HCT116 (cell line): Measurements from ENCODE around the gene TRAIP. TPM values are rescaled to one million over a fixed set of nuclear protein-coding genes. Genes with fewer than 3 reads are reported as not detected.

Experiments
- ATAC-seq: fragments of 200-7000 bp; cut with Tn5 transposase; 2 replicates; pipeline ENCODE4 v1.9.1; 2020; ENCODE audit warnings: mild to moderate bottlenecking, moderate library complexity
- BruUV-seq: library from RNA; stranded (reverse); fragments of 400-500 nt; replicated peaks from 2 replicates; lab custom pipeline; 2021; lab: Mats Ljungman, UMichigan
- CTCF ChIA-PET: fragments of 300-600 bp; sonication (Branson Sonifier 250); formaldehyde crosslinking; loops from one replicate; lab custom pipeline; 2021; ENCODE audit warnings: antibody characterized with exemption; lab: Charles Lee
- POLR2A ChIA-PET: fragments of 300-600, 350-600 bp; sonication (Branson Sonifier 250); formaldehyde crosslinking; loops from one replicate; lab custom pipeline; 2021; ENCODE audit warnings: antibody characterized with exemption; lab: Charles Lee
- RAD21 ChIA-PET, 2 experiments: fragments of 300-600 bp; sonication (Branson Sonifier 250); formaldehyde crosslinking; loops; one replicate each; lab custom pipeline; 2023; ENCODE audit warnings: low total read pairs in 2 of 2; ENCODE audit not compliant: uncharacterized antibody in 2 of 2, unreplicated experiment in 2 of 2, low non-redundant PET in 1 of 2; lab: Charles Lee
- DNase-seq: peaks from one replicate; pipeline ENCODE4 v3.0.0-alpha.2; 2010; ENCODE audit warnings: low read depth, low spot score
- H2AFZ ChIP-seq: fragments of 200-600 bp; shearing (Covaris generic), sonication (generic); 2 replicates; pipeline ENCODE4 v1.6.1; 2017; ENCODE audit warnings: low read depth, mixed run types, mixed read lengths, antibody characterized with exemption, low read length; ENCODE audit not compliant: poor library complexity, severe bottlenecking
- H3K27ac ChIP-seq: 2 replicates; pipeline ENCODE4 v1.5.1; 2012; ENCODE audit warnings: low read depth, low read length
- H3K27me3 ChIP-seq: fragments of 200-600 bp; sonication (generic); 2 replicates; pipeline ENCODE4 v1.6.1; 2016; ENCODE audit warnings: mixed run types, low read length, mixed read lengths; ENCODE audit not compliant: insufficient read depth
- H3K36me3 ChIP-seq, 2 experiments: fragments of 200-500 bp in 1 of 2; fragments of 200-600 bp in 1 of 2; sonication (Bioruptor generic) in 1 of 2; sonication (generic) in 1 of 2; 2 replicates each; pipeline versions ENCODE4 v1.5.1 to v1.6.1; 2014 to 2016; ENCODE audit warnings: low read length in 2 of 2, inconsistent platforms in 1 of 2, mixed read lengths in 1 of 2, mixed run types in 1 of 2; ENCODE audit not compliant: insufficient read depth in 2 of 2, control insufficient read depth in 1 of 2
- H3K4me1 ChIP-seq, 2 experiments: fragments of 200-600 bp in 1 of 2; sonication (generic) in 1 of 2; 2 replicates each; pipeline versions ENCODE4 v1.5.1 to v1.6.1; 2012 to 2017; ENCODE audit warnings: low read length in 2 of 2, inconsistent platforms in 1 of 2, mild to moderate bottlenecking in 1 of 2, mixed read lengths in 1 of 2, mixed run types in 1 of 2, moderate library complexity in 1 of 2; ENCODE audit not compliant: insufficient read depth in 2 of 2, control insufficient read depth in 1 of 2
- H3K4me2 ChIP-seq: fragments of 200-600 bp; sonication (generic); 2 replicates; pipeline ENCODE4 v1.6.1; 2017; ENCODE audit warnings: mixed run types, low read length, mixed read lengths
- H3K4me3 ChIP-seq, 2 experiments: fragments of 200-600 bp in 1 of 2; sonication (generic) in 1 of 2; replicated peaks in 1 of 2; 2 replicates each; pipeline ENCODE4 v1.5.1; 2011 to 2016; ENCODE audit warnings: low read length in 2 of 2, control low read depth in 1 of 2, low read depth in 1 of 2, mild to moderate bottlenecking in 1 of 2, mixed read lengths in 1 of 2, mixed run types in 1 of 2
- H3K79me2 ChIP-seq: fragments of 200-600 bp; sonication (generic); 2 replicates; pipeline ENCODE4 v1.6.1; 2017; ENCODE audit warnings: mild to moderate bottlenecking, mixed run types, low read length, moderate library complexity, mixed read lengths; ENCODE audit not compliant: insufficient read depth
- H3K9ac ChIP-seq: fragments of 200-600 bp; sonication (generic); 2 replicates; pipeline ENCODE4 v1.6.1; 2016; ENCODE audit warnings: low read length, mixed read lengths
- H3K9me2 ChIP-seq: fragments of 200-600 bp; sonication (generic), shearing (Covaris generic); 2 replicates; pipeline ENCODE4 v1.6.1; 2017; ENCODE audit warnings: mixed run types, mild to moderate bottlenecking, moderate library complexity; ENCODE audit not compliant: insufficient read depth
- H3K9me3 ChIP-seq, 2 experiments: fragments of 200-500 bp in 1 of 2; fragments of 200-600 bp in 1 of 2; sonication (Bioruptor generic) in 1 of 2; sonication (generic) in 1 of 2; 2 replicates each; pipeline ENCODE4 v1.6.1; 2014 to 2017; ENCODE audit warnings: low read length in 2 of 2, mixed read lengths in 2 of 2, inconsistent platforms in 1 of 2, low read depth in 1 of 2, mild to moderate bottlenecking in 1 of 2, mixed run types in 1 of 2, moderate library complexity in 1 of 2; ENCODE audit not compliant: control insufficient read depth in 1 of 2, insufficient read depth in 1 of 2
- H4K20me1 ChIP-seq: fragments of 200-600 bp; sonication (generic), shearing (Covaris generic); 2 replicates; pipeline ENCODE4 v1.6.1; 2017; ENCODE audit warnings: mixed run types, mild to moderate bottlenecking, moderate library complexity; ENCODE audit not compliant: insufficient read depth
- CEBPB ChIP-seq: IDR thresholded peaks from 2 replicates; pipeline ENCODE4 v1.6.1; 2012; ENCODE audit warnings: low read depth
- EZH2phosphoT487 ChIP-seq: fragments of 200-600 bp; IDR thresholded peaks from 2 replicates; pipeline ENCODE4 v1.6.1; 2018; ENCODE audit warnings: antibody characterized with exemption, borderline replicate concordance
- FOSL1 ChIP-seq: IDR thresholded peaks from 2 replicates; pipeline ENCODE4 v1.6.1; 2012; ENCODE audit warnings: low read depth
- POLR2A ChIP-seq: IDR thresholded peaks from 2 replicates; pipeline ENCODE4 v1.7.0; 2011; ENCODE audit warnings: borderline replicate concordance; ENCODE audit not compliant: insufficient read depth, insufficient read length; ENCODE audit errors: extremely low read depth
- POLR2AphosphoS5 ChIP-seq: IDR thresholded peaks from 2 replicates; pipeline ENCODE4 v1.6.1; 2011; ENCODE audit warnings: mild to moderate bottlenecking, low read depth, low read length, moderate library complexity
- RAD21 ChIP-seq: IDR thresholded peaks from 2 replicates; pipeline ENCODE4 v1.6.1; 2012; ENCODE audit warnings: low read depth, mild to moderate bottlenecking
- SRF ChIP-seq: IDR thresholded peaks from 2 replicates; pipeline ENCODE4 v1.6.1; 2012; ENCODE audit warnings: low read depth
- TCF7L2 ChIP-seq: IDR thresholded peaks from 2 replicates; pipeline ENCODE4 v1.7.0; 2011; ENCODE audit warnings: borderline replicate concordance, inconsistent platforms; ENCODE audit not compliant: insufficient read depth, insufficient read length; ENCODE audit errors: extremely low read depth
- ZFX ChIP-seq: fragments of 450-650 bp; IDR thresholded peaks from 2 replicates; pipeline ENCODE4 v1.6.1; 2017
- intact Hi-C: fragments of 100-400 bp; cut with micrococcal nuclease; formaldehyde crosslinking; loops from 2 replicates; pipeline ENCODE4 v1.10.0; 2022
- total RNA-seq: library from RNA; stranded (reverse); gene quantifications from one replicate; pipeline ENCODE4 v1.2.1, GENCODE V29; 2021; ENCODE audit not compliant: unreplicated experiment
- TF ChIP-seq, protein P1 (sequence below): IDR thresholded peaks from 2 replicates; pipeline ENCODE4 v1.6.1; 2012
- TF ChIP-seq, protein P2 (sequence below): IDR thresholded peaks from 2 replicates; pipeline ENCODE4 v1.6.1; 2011; ENCODE audit warnings: mild to moderate bottlenecking, low read length, moderate library complexity; ENCODE audit not compliant: insufficient replicate concordance; ENCODE audit errors: extremely low read depth

Gene TRAIP
- total RNA-seq, 1 experiment from 2014 or later, result 25.5 TPM

DNA sequence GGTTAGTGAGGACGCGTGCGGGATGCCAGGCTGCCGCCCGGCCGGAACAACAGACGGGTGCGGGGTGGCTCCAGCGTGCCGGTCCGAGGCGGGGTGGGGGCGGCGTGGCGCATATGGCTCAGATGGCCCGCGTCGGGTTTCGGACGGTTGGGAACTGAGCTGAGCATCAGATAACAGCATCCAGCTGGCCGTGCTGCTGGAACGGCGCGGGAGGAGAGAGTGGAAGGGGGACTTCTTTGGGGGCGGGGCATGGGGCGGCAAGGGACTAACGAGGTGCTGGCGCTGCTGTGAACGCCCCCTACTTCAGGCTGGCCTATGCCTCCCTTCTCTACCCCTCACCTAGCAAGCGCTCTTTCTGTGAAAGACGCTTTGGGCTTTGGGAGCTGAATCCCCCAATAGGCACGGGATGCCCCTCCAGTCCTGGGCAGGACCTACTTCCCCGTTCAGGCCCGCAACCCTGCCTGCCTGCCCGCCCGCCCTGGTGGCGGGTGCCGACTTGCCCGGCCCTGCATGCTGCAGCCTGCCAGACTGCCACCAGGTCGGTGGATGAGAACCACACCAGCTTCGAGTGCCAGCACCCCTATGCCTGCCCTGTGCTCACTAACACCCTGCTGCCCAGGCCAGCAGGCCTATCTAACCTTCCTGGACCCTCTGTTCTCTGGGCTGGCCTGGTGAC, 52.8 kb downstream of the TRAIP start:
- intact Hi-C loops, result no loop called here
- Histone ChIP-seq H3K9me2 (no peaks in the 10 kb centered on the region), H3K4me1 (peaks cover 5 to 32% of the 10 kb centered on the region in 2 experiments; a peak in 3 of 4 replicates), H3K79me2 (no peaks in the 10 kb centered on the region), H3K9me3 (no peaks in the 10 kb centered on the region), H2AFZ (peak overlapping the region; percentile 87), H3K4me3 (peak overlapping the region; percentile 50 to 76), H3K4me2 (peak overlapping the region; percentile 100), H3K9ac (peak overlapping the region; percentile 73), H3K36me3 (no peaks in the 10 kb centered on the region), H3K27me3 (no peaks in the 10 kb centered on the region), H3K27ac (peak overlapping the region; percentile 50; the same call in 1 of the 2 replicates), H4K20me1 (no peaks in the 10 kb centered on the region)
- CTCF ChIA-PET, result interaction anchor here (0.8 to 3.0 kb wide), 20 partner anchors 9 to 264 kb away, joined by 3 to 34 read pairs (median 6); partner anchors contain the start of genes GMPPB, IP6K1, MON1A and MST1R
- DNase-seq (no peak), ATAC-seq (peak; percentile 29)
- no peak for TF ChIP-seq CEBPB
- 0 out of 2 replicates have a peak, but pooled peaks have one; percentile 21 for TF ChIP-seq ZFX
- POLR2A ChIA-PET, result interaction anchor here (1.1 to 1.6 kb wide), 6 partner anchors 13 to 103 kb away, joined by 3 to 5 read pairs (median 3); partner anchors contain the start of gene MST1R
- RAD21 ChIA-PET, result interaction anchor here (0.7 to 2.0 kb wide), 5 partner anchors 32 to 102 kb away, joined by 3 to 9 read pairs (median 5); no protein-coding TSS in a partner anchor
- no TSS peak for BruUV-seq

DNA sequence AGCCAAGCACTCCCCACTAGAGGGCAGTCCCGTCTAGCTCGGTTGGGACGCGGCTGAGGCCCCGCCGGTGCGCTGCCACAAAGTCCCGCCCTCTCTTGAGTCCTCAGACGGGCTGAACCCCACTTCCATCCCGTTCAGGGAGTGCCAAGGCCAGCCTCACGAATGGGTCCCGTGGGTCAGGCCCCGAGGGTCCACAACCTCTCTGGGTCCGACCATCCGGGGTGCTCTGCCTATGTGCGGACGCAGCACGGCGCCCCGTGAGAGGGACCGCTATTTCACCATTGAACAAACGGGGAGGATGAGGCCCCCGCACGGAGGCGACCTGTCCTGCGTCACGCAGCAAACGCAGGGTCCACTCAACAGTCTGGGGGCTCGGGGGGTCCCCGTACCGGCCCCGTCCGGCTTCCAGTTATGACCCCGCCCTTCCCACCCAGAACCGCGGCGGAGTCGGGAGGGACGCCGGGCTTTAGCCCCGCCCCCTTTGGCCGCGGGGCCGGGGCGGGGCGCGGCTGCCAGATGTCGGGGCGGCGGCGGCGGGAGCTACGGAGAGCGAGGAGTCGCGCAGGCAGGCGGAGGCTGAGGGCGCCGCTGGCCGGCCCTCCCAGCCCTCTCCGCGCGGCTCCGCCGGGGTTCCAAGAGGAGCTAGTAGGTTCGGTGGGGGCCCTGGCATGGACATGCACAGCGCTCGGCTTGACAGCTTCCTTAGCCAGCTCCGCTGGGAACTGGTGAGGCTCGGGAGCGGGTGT, 53.5 kb downstream of the TRAIP start, which contains the start of gene INKA1:
INKA1 (plus strand) TSS at position 543 of the 746 bp plus-strand sequence; CDS start at position 675, 132 bp downstream.
- peaks cover 5 to 33% of the 10 kb centered on the region in 2 experiments; a peak in 3 of 4 replicates for H3K4me1 ChIP-seq
- no peaks in the 10 kb centered on the region for H3K36me3 ChIP-seq
- no TSS peak for BruUV-seq
- H3K27ac ChIP-seq, result peak within 1 kb of the TSS; percentile 65
- intact Hi-C loops, result loop anchor here (1.0 kb wide), 2 partner anchors 36 to 103 kb away; no protein-coding TSS in a partner anchor
- ChIA-PET POLR2A (interaction anchor here (0.6 to 1.6 kb wide), 8 partner anchors 14 to 103 kb away, joined by 3 to 5 read pairs (median 4); partner anchors contain the start of genes IP6K1 and MST1R), CTCF (interaction anchor here (0.6 to 3.0 kb wide), 23 partner anchors 10 to 263 kb away, joined by 3 to 34 read pairs (median 5); partner anchors contain the start of genes AMIGO3, GMPPB, IP6K1 and MON1A), RAD21 (interaction anchor here (0.7 to 2.0 kb wide), 5 partner anchors 33 to 103 kb away, joined by 3 to 9 read pairs (median 5); no protein-coding TSS in a partner anchor)
- no peaks in the 10 kb centered on the region for H3K79me2 ChIP-seq
- H3K9me2 ChIP-seq, result no peaks in the 10 kb centered on the region
- no peaks in the 10 kb centered on the region for H4K20me1 ChIP-seq
- peak; percentile 71 for DNase-seq
- H3K9me3 ChIP-seq, result no peaks in the 10 kb centered on the region
- peak within 1 kb of the TSS; percentile 87 for H2AFZ ChIP-seq
- no peaks in the 10 kb centered on the region for H3K27me3 ChIP-seq
- H3K4me2 ChIP-seq, result peak within 1 kb of the TSS; percentile 100
- peak within 1 kb of the TSS; percentile 73 for H3K9ac ChIP-seq
- H3K4me3 ChIP-seq, result peak within 1 kb of the TSS; percentile 50 to 76
- ATAC-seq, result peak; percentile 85
- TF ChIP-seq, protein P1, sequence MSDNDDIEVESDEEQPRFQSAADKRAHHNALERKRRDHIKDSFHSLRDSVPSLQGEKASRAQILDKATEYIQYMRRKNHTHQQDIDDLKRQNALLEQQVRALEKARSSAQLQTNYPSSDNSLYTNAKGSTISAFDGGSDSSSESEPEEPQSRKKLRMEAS, result peak; percentile 67; the same call in 1 of the 2 replicates
- TF ChIP-seq SRF (no peak), POLR2A (peak; percentile 62), EZH2phosphoT487 (no peak), FOSL1 (no peak), RAD21 (peak; percentile 92), TCF7L2 (no peak), POLR2AphosphoS5 (peak; percentile 41), ZFX (no peak)
- TF ChIP-seq, protein P2, sequence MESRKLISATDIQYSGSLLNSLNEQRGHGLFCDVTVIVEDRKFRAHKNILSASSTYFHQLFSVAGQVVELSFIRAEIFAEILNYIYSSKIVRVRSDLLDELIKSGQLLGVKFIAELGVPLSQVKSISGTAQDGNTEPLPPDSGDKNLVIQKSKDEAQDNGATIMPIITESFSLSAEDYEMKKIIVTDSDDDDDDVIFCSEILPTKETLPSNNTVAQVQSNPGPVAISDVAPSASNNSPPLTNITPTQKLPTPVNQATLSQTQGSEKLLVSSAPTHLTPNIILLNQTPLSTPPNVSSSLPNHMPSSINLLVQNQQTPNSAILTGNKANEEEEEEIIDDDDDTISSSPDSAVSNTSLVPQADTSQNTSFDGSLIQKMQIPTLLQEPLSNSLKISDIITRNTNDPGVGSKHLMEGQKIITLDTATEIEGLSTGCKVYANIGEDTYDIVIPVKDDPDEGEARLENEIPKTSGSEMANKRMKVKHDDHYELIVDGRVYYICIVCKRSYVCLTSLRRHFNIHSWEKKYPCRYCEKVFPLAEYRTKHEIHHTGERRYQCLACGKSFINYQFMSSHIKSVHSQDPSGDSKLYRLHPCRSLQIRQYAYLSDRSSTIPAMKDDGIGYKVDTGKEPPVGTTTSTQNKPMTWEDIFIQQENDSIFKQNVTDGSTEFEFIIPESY, result no peak
